Head of caudate nucleus (tissue), 42 donors: Measurements from ENCODE around the gene ARPC5L.
"Not testable (repeated sequence)": the region's sequence is repeated elsewhere in the genome, so short reads cannot be mapped to it uniquely, and the experiment has no call there.

Source experiments
- DNase-seq, 42 donors: peaks; one replicate each; pipeline versions ENCODE4 v3.0.0 to v3.0.0-alpha.2; 2020 to 2021; ENCODE audit warnings: mixed read lengths in 7 of 42
- intact Hi-C: fragments of 100-400 bp; cut with DNase I; formaldehyde crosslinking; loops from one replicate; pipeline ENCODE4 v1.15.0; 2022

ARPC5L gene

DNA sequence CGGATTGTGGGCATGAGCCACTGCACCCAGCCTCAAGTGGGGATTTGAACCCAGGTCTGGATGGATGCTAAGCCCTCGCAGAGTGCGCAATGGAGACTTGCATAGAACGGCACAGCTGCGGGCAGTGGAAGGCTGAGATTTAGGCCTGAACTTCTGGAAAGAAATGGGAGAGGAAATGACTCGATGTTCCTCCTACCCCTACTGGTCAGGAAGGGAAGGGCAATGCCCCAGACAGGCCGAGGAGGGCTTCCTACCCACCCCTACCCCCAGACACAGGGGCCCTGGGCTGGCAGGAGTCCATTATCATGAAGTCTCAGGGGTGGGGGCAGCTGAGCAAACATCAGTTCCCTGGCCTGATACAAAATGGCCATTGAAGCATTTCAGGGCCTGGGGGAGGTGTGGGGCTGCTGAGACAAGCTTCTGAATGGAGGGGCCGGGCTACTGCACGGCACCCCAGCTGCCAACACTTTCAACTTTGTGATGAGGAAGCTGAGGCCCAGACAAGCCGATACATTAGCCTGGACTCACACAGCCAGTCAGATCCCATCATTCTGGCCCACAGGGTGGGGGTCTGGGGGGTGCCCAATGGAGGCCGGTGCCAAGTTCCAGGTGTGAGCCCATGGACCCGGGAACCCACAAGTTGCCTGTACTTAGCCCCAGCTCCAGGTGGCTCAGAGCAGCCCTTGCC lies 22.2 kb upstream of the ARPC5L start:
- intact Hi-C loops = no loop called here
- no peak for DNase-seq

DNA sequence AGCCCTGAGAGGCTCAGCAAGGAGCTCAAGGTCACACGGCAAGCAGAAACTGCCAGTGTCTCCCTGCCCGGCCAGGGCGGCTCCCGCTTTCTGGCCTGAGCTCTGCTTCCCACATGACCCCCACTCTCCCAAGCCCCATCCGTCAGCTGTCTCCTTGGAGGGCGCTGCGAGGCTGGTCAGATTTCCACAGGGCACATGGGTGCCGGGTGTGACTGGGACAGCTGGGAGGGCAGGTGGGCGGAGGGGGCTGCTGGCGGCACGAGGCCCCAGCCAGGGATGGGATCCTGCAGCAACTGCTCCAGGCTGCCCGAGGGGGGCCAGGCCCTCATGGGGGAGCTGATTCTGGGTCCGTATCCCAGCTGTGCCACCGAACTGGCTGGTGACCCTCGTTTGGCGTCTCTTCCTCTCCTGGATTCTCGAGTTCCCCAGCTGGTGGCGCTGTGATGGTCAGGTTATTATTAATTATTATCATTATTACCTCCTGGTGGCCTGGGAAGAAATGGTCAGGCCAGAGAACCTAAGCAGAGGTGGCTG lies 21.6 kb upstream of the ARPC5L start:
- intact Hi-C loops = no loop called here

DNA sequence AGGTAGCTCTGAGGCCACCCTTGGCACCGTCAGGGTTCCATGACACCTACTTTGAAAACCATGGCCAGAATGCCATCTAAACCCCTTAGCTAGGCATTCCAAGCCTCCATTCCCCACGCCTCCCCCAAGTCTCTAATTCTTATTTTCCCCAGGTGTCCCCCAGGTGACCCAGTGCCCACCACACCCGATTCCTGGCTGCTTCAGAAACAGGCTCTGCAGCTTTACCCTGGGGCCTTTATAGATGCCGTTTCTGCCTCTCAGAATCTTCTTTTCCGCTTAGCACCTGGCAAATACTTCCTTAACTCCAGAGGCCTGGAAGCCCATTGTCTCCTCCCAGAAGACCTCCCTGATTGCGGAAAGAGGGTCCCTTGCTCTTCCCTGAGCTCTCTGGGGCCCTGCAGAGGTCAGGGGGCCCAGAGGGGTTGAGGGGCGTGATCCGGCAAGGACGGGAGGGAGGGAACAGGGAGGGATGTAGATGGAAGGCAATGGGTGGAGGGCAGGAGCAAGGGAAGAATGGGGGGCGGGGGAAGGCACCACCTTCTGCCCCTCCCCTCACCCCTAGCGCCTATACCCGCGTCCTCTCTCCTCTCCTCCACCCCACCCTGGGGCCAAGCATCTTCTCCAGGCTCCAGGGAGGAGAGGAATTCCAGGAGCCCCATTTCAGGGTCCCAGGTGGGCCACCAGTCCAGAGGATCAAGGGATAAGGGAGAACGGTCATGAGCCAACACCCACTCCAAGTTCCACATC lies 20.7 kb upstream of the ARPC5L start:
- intact Hi-C loops = no loop called here
- DNase-seq = no peak

More for the DNA sequence above, 21.6 kb upstream of the ARPC5L start:
- DNase-seq = no peak

DNA sequence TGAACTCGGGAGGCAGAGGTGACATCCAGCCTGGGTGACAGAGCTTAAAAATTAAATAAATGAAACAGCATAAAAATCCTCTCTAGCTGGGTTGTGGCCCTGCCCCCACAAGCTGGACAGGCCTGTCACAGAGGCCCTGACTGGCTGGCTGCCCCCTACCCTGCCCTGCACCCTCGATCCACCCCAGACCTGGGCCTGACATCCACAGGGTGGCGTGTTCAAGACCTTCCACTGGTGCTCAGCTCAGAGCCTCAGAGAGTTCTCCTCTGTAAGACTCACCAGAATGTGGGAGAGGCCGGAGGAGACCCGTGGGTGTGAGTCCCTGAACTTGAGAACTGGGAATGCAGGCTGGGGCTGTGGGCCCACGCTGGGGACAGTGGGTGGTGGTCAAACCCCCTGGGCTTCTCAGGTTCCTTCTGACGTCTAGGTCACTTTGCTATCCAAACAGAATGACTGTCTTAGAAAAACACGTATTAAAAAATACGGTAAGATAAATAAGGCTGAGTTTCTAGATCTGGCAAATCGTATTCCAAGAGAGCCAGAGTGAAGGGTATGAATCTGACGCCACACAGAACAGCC lies 18.4 kb upstream of the ARPC5L start:
- intact Hi-C loops = no loop called here
- DNase-seq = no peak

DNA sequence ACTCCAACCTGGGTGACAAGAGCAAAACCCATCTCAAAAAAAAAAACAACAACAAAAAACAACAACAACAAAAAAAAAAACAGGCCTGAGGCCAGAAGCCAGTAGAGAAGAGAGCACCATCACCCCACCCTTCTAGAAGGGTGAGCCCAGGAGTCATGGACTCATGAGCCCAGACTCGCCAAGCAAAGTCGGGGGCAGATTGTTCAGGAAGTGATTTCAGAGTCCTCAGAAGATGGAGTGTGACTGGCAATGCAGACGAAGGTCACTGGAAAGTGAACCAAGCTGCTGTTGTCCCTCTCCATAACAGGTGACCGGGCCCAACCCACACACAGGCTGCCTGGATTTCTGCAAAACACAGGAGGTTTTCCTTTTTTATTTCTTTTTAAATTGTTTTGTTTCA lies 17.6 kb upstream of the ARPC5L start:
- DNase-seq = no peak
- intact Hi-C loops = no loop called here

DNA sequence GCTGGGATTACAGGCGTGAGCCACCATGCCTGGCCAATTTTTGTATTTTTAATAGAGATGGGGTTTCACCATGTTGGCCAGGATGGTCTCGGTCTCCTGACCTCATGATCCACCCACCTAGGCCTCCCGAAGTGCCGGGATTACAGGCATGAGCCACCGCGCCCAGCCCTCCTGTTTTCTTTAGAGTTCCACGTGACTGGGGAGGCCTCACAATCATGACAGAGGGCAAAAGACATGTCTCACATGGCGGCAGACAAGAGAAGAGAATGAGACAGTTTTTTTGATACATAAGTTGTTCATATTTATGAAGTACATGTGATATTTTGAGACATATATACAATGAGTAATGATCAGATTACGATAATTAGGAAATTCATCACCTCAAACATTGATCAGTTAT lies 15.5 kb upstream of the ARPC5L start:
- DNase-seq, intact Hi-C loops: not testable (repeated sequence)

DNA sequence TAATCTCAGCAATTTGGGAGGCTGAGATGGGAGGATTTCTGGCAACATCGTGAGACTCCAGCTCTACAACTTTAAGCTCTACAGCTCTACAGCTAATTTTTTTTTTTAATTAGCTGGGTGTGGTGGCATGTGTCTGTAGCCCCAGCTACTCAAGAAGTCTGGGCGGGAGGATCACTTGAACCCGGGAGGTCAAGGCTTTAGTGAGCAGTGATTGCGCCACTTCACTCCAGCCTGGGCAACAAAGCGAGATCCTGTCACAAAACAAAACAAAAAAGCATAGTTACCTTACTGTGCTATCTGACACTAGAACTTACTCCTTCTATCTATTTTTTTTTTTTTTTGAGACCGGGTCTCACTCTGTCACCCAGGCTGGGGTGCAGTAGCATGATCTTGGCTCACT lies 15.0 kb upstream of the ARPC5L start:
- intact Hi-C loops = no loop called here
- DNase-seq = no peak

DNA sequence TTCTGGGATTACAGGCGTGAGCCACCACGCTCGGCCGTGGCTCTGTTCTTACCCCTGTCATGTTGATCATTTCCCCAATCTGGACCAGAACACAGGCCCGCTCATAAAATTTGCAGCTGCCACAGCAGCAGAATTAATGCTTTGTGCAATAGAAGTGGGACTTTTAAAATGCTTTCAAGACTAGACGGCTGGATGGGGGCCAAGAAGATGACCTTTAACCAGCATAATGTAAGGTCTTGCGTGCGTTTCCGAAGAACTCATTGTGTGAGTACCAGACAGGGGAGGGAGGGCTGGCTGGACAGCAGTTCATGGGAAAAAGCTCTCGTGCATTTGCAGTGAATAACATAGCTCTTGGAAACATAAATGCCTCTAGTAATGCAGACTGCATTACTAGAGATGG lies 12.1 kb upstream of the ARPC5L start:
- intact Hi-C loops = no loop called here
- DNase-seq = no peak

DNA sequence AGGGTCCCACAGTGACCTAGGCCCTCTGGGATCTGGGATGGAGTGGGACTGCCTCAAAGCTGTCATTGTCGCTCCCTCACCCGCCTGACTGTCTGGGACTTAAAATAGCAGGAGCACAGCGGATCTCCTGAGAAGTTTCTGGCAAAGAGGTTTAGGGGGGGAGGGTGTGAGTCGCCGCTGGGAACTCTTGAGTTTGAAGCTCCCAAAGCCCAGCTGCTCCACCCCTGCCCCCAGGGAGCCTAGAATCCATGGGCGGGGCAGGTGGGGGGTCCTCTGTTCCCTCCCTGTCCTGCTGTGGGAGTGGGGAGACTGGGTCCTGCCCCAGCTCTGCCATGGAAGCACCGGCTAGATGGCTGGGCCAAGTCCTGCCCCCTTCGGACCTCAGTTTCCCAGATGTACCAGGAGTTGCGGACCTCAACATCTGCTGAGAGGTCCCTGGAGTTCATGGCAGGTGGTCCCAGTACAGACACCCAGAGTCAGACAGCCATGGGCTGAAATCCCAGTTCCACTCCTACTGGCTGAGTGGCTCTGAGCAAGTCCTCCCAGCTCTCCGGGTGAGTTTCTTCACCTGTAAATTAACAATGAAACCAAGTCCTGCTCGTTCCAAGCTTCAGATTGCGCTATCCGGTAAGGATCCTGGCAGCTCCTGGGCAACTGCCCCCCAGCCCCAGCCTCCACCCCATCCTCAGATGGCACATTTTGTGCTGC lies 9.7 kb upstream of the ARPC5L start:
- intact Hi-C loops = loop anchor here (2.0 kb wide), 1 partner anchor 79 kb away; no protein-coding TSS in a partner anchor
- no peak for DNase-seq

DNA sequence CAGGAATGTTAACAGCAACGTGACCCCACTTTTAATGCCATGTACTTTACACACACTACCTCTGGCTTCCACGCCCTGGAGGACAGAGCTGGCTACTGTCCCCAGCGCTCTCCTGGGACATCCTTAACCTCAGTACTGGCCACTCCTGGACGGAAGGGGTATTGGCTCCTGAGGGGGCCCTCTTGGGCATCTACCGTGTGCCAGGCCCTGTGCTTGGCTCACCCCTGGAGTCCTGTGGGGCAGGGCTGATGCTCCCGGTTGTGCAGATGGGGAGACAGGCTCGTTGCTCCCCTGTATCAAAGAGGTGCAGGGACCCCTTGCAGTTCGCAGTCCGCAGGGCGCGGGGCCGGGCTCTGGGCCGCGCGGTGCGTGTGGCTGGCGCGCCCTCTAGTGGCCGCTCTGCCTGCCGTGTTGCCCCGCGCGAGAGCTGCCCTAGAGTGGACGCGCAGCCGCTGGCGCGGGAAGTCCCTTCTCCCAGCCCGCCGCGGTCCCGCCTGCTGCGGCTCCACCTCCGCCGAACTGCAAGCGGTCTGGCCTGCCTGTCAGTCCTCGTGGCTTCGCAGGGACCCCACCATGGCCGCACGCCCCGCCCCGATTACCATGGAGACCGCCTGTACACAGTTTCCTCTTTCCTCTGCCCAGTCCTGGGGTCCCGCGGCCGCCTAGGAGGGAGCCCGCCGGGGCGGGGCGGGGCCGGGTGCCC lies 8.9 kb upstream of the ARPC5L start, which contains the start of gene WDR38:
Gene WDR38, plus strand, starts transcription at position 632 of the 703 bp plus-strand sequence. CDS start 72 bp downstream, outside the sequence.
- DNase-seq = peak in 41 of 42 donors; percentile 37 to 88 (median 72)

DNA sequence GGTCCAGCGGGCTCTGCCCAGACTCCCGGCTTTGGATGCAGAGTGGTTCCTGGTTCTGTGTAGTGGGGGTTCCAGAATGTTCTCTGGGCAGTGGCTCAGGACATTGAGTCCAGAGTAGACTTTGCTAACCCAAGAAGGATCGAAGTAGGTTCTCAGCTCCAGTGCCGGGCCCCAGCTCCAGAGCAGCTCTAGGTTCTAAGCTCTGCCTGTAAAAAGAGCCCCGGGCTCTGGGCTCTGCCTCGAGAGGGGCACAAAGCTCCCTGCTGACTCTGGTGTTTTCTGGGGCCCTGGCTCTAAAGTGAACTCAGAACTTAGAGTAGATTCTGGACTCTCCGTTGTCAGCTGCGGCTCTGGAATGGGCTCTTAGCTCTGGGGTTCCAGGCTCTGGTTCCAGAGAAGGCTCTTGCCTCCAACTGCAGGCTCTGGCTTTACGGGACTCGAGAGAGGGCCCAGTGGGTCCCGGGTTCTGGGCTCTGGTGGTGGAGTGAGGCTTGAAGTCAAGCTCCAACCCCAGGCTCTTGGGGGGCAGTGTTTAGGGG lies 8.3 kb upstream of the ARPC5L start:
- DNase-seq = no peak
- intact Hi-C loops = loop anchor here (2.0 kb wide), 1 partner anchor 81 kb away; no protein-coding TSS in a partner anchor

More for the DNA sequence above, 8.9 kb upstream of the ARPC5L start, which contains the start of gene WDR38:
- intact Hi-C loops = loop anchor here (2.0 kb wide), 1 partner anchor 80 kb away; no protein-coding TSS in a partner anchor

DNA sequence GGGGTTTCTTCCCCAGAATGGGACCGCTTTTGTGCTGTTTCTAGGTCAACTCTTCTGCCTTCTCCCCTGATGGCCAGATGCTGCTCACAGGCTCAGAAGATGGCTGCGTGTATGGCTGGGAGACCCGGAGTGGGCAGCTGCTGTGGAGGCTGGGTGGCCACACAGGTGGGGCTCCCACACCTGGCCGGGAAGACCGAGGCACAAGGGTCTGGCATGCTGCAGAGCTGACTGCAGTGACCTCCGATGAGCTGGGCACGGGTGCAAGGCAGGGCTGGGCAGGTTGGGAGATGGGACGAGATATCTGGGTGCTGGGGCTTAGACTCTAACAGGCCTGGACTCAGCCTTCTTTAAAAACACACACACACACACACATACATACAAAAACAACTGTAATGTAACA lies 7.8 kb upstream of the ARPC5L start:
- intact Hi-C loops = no loop called here
- no peak for DNase-seq

DNA sequence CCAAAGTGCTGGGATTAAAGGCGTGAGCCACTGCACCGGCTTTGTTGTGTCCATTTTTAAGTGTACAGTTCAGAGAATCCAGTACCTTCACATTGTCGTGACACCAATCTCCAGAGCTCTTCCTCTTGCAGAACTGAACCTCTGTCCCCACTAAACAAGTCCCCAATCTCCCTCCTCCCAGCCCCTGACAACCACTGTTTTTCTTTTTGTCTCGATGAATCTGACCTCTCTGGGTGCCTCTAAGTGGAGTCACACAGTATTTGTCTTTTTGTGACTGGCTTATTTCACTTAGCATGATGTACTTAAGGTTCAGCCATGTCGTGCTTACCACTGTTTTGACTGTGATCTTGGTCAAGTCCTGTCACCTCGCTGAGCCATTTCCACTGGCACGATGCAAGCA lies 7.1 kb upstream of the ARPC5L start:
- intact Hi-C loops = no loop called here
- no peak for DNase-seq

DNA sequence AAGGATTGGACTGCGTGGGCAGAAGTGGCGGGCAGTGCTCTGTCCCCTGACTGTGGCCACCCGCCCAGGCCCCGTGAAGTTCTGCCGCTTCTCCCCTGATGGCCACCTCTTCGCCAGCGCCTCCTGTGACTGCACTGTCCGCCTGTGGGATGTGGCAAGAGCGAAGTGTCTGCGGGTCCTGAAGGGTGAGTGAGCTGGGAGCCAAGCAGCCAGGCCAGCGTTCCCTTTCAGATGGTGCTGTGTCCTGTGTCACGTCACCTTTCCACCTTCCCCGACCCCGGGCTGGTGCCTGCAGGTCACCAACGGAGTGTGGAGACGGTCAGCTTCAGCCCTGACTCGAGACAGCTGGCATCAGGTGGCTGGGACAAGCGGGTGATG lies 6.4 kb upstream of the ARPC5L start:
- intact Hi-C loops = no loop called here
- no peak for DNase-seq

DNA sequence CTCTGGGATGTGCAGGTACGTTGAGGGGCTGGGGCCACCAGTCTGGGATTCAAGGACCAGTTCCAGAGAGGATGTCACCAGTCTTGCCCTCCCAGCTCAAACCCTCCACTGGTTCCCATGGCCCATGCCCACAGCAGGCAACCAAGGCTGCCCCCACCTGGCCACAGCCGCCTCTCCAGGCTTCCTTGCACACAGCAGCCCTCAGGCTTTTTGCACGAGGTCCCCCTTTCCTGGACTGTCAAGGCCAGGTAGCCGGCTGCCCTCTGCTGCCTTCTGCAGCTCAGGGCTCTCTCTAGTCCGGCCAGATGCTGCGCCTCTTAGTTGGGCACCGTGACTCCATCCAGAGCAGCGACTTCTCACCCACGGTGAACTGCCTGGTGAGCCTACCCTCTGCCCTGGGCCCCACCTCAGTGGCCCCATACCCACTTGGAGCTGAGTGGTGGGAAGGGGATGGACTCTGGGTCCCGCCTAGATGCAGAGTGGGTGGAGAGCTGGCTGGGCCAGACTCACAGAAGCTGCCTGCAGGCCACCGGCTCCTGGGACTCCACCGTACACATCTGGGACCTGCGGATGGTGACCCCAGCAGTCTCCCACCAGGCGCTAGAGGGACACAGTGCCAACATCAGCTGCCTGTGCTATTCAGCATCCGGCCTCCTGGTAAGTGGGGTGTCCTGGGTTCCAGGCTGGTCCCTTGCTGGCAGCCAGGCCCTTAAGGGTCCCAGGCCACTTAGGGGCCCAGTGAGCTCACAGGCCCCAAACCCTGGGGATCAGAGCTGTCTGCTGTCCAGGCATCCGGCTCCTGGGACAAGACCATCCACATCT lies 5.8 kb upstream of the ARPC5L start:
- intact Hi-C loops = no loop called here
- peak in 4 of 42 donors; percentile 33 to 50 (median 39) for DNase-seq

DNA sequence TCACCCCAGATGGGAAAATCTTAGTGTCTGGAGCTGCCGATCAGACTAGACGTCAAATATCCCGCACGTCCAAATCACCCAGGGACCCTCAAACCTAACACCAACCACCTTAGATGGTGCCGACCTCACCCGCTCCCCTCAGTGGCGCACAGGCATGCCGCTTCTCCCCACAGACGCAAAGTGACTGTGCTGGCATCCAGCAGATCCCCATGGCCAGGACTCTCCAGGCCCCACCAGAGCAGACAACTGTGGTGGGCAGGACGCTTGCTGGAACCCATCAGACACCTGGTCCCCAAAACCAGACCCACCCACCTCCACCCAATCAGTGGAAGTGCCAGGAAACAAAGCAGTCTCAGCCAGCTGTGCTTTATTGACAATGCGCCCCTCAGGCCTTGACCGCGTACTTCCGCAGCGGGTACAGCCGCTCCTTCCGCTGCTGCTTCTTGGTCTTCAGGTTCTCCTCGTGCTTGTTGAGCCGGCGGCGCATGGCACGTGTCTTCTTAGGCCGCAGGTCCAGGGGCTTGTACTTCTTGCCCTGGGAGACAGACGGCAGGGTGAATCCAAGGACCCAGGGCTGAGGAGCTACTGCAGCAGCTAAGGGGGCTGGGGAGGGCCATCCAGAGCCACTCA lies 4.3 kb upstream of the ARPC5L start:
- intact Hi-C loops = no loop called here
- DNase-seq = peak in 1 of 42 donors; percentile 35
